A673 (cell line): ENCODE data around the gene PHLDA3.

Source experiments
- EZH2 ChIP-seq: fragments of 200-600 bp; sonication (generic); IDR thresholded peaks from 2 replicates; pipeline ENCODE4 v1.6.1; 2017; ENCODE audit warnings: borderline replicate concordance, low read depth, mild to moderate bottlenecking, mixed read lengths, antibody characterized with exemption, low read length; ENCODE audit not compliant: poor library complexity, severe bottlenecking
- TF ChIP-seq, protein P1 (sequence below): fragments of 300-800, 200-600 bp; sonication (generic); conservative IDR thresholded peaks from 2 replicates; pipeline ENCODE4 v1.5.1; 2017; ENCODE audit warnings: low read depth, mild to moderate bottlenecking, antibody characterized with exemption, low read length, moderate library complexity, mixed read lengths

DNA sequence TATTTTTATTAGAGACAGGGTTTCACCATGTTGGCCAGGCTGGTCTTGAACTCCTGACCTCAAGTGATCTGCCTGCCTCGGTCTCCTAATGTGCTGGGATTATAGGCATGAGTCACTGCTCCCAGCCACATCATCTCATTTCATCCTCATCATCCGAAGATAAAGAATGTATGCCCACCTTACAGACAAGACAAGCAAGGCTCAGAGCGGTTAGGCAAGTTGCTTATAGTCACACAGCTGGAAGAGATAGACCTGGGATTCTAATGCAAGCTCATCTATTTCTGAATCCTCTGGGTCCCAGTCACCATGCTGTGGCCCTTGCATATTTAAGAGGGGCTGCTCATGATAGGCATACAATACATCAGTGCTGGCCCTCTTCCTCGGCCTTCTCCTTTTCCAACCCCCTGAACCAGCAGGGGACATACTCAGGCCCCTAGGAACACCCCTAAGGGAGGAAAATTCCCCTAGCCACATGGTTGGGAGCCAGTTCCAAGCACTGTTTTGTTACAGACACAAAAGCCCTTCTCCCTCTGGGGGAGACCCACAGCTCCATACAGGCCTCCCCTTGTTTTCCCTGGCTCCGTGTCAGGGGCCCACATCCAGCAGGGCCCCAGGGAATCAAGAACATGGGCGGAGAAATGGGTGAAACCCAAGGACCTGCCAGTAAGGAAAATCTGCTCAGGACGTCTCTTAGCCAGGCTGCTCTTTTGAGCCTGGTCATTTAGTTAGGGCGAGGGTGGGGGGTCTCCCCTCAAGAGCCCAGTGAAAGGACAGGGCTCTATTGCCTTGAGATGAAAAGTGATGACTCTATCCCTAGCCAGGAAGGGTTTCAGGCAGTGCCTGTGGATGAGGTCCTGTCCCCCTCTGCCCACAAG, 31.0 kb upstream of the PHLDA3 start:
- TF ChIP-seq, protein P1, sequence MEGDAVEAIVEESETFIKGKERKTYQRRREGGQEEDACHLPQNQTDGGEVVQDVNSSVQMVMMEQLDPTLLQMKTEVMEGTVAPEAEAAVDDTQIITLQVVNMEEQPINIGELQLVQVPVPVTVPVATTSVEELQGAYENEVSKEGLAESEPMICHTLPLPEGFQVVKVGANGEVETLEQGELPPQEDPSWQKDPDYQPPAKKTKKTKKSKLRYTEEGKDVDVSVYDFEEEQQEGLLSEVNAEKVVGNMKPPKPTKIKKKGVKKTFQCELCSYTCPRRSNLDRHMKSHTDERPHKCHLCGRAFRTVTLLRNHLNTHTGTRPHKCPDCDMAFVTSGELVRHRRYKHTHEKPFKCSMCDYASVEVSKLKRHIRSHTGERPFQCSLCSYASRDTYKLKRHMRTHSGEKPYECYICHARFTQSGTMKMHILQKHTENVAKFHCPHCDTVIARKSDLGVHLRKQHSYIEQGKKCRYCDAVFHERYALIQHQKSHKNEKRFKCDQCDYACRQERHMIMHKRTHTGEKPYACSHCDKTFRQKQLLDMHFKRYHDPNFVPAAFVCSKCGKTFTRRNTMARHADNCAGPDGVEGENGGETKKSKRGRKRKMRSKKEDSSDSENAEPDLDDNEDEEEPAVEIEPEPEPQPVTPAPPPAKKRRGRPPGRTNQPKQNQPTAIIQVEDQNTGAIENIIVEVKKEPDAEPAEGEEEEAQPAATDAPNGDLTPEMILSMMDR = no peak
- TF ChIP-seq EZH2 = no peak
